ENCODE measurements around the gene VPS37C. TPM values are rescaled to one million over a fixed set of nuclear protein-coding genes. Genes with fewer than 3 reads are reported as not detected.

Gene VPS37C
- total and polyA plus RNA-seq, 7 donors: 8.6 to 25.4 (median 18.6) TPM

- TF ChIP-seq POLR2AphosphoS5 (IDR thresholded peaks at IDR 0.05) (peak in 1 of 4 donors; percentile 33), CTCF (IDR thresholded peaks at IDR 0.05) (no peak)
- Histone ChIP-seq H3K4me1 (peaks cover 0 to 46% (median 40%) of the 10 kb centered on the region in 4 donors), H3K36me3 (no peaks in the 10 kb centered on the region), H3K27me3 (no peaks in the 10 kb centered on the region), H3K9me3 (peaks cover 0 to 2% (median 0%) of the 10 kb centered on the region in 4 donors), H3K4me3 (no peak overlapping the region), H3K27ac (peak overlapping the region; percentile 91 to 99 (median 98))
- WGBS, 2 donors: 12 to 54% methylated on average over 3 of the region's 3 CpGs
- DNase-seq: peak; percentile 30
- intact Hi-C loops (cut with DNase I): no loop called here
These were observed 2.4 kb downstream of the VPS37C start for GRCh38 chr11:61158691-61159381.

- Histone ChIP-seq H3K27me3 (no peaks in the 10 kb centered on the region), H3K4me3 (no peak overlapping the region), H3K27ac (peak overlapping the region; percentile 91 to 99 (median 98)), H3K4me1 (peaks cover 0 to 57% (median 51%) of the 10 kb centered on the region in 4 donors), H3K9me3 (peaks cover 0 to 2% (median 0%) of the 10 kb centered on the region in 4 donors), H3K36me3 (no peaks in the 10 kb centered on the region)
- WGBS, 2 donors: 30 to 64% methylated on average over 3 of the region's 3 CpGs
- TF ChIP-seq EP300 (IDR thresholded peaks at IDR 0.05) (no peak), POLR2A (IDR thresholded peaks at IDR 0.05) (no peak), CTCF (IDR thresholded peaks at IDR 0.05) (no peak), POLR2AphosphoS5 (IDR thresholded peaks at IDR 0.05) (no peak)
- DNase-seq: no peak
- intact Hi-C loops (cut with DNase I): no loop called here
These were observed 3.5 kb downstream of the VPS37C start for GRCh38 chr11:61157743-61158142.

GRCh38 chr11:61155741-61156140 lies 5.5 kb downstream of the VPS37C start:
- intact Hi-C loops (cut with DNase I): no loop called here
- Histone ChIP-seq H3K4me3 (no peak overlapping the region), H3K36me3 (no peaks in the 10 kb centered on the region), H3K27me3 (no peaks in the 10 kb centered on the region), H3K4me1 (peaks cover 0 to 68% (median 60%) of the 10 kb centered on the region in 4 donors), H3K9me3 (peaks cover 0 to 2% (median 0%) of the 10 kb centered on the region in 4 donors), H3K27ac (peak overlapping the region in 2 of 4 donors; percentile 9 to 32)
- DNase-seq: no peak
- WGBS, 2 donors: 37 to 70% methylated on average over 5 of the region's 5 CpGs
- no peak for TF ChIP-seq EP300 (IDR thresholded peaks at IDR 0.05)
- no peak for TF ChIP-seq POLR2AphosphoS5 (IDR thresholded peaks at IDR 0.05)
- no peak for TF ChIP-seq POLR2A (IDR thresholded peaks at IDR 0.05)
- no peak for TF ChIP-seq CTCF (IDR thresholded peaks at IDR 0.05)

- Histone ChIP-seq H3K27ac (peak overlapping the region in 2 of 4 donors; percentile 9 to 32), H3K27me3 (no peaks in the 10 kb centered on the region), H3K4me1 (peaks cover 0 to 68% (median 60%) of the 10 kb centered on the region in 4 donors), H3K36me3 (no peaks in the 10 kb centered on the region), H3K4me3 (no peak overlapping the region), H3K9me3 (peaks cover 0 to 2% (median 0%) of the 10 kb centered on the region in 4 donors)
- intact Hi-C loops (cut with DNase I): no loop called here
- 95 to 100% methylated on average over 1 of the region's 1 CpG for WGBS, 2 donors
- no peak for DNase-seq
- no peak for TF ChIP-seq EP300 (IDR thresholded peaks at IDR 0.05)
- no peak for TF ChIP-seq POLR2A (IDR thresholded peaks at IDR 0.05)
- TF ChIP-seq POLR2AphosphoS5 (IDR thresholded peaks at IDR 0.05): no peak
- TF ChIP-seq CTCF (IDR thresholded peaks at IDR 0.05): no peak
These were observed 5.9 kb downstream of the VPS37C start for GRCh38 chr11:61155312-61155711.
